Ishikawa (cell line): ENCODE results near the gene CIC.

Experiments
- CEBPB ChIP-seq: IDR thresholded peaks from 2 replicates; pipeline ENCODE4 v1.6.1; 2012
- CREB1 ChIP-seq: IDR thresholded peaks from 2 replicates; pipeline ENCODE4 v1.6.1; 2012; ENCODE audit warnings: low read depth
- EGR1 ChIP-seq: IDR thresholded peaks from 2 replicates; pipeline ENCODE4 v1.6.1; 2012
- EP300 ChIP-seq: IDR thresholded peaks from 2 replicates; pipeline ENCODE4 v1.6.1; 2012; ENCODE audit warnings: borderline replicate concordance
- FOXM1 ChIP-seq: IDR thresholded peaks from 2 replicates; pipeline ENCODE4 v1.6.1; 2012; ENCODE audit warnings: low read depth, borderline replicate concordance
- NFIC ChIP-seq: IDR thresholded peaks from 2 replicates; pipeline ENCODE4 v1.6.1; 2012
- RAD21 ChIP-seq: IDR thresholded peaks from 2 replicates; pipeline ENCODE4 v1.6.1; 2012; ENCODE audit warnings: low read depth
- TAF1 ChIP-seq: IDR thresholded peaks from 2 replicates; pipeline ENCODE4 v1.6.1; 2012; ENCODE audit warnings: low read depth, mild to moderate bottlenecking
- TCF12 ChIP-seq: IDR thresholded peaks from 2 replicates; pipeline ENCODE4 v1.6.1; 2012; ENCODE audit warnings: low read depth
- TEAD4 ChIP-seq: IDR thresholded peaks from 2 replicates; pipeline ENCODE4 v1.6.1; 2012
- USF1 ChIP-seq: IDR thresholded peaks from 2 replicates; pipeline ENCODE4 v1.6.1; 2012
- YY1 ChIP-seq: IDR thresholded peaks from 2 replicates; pipeline ENCODE4 v1.6.1; 2012; ENCODE audit warnings: low read depth
- ZBTB7A ChIP-seq: IDR thresholded peaks from 2 replicates; pipeline ENCODE4 v1.6.1; 2012; ENCODE audit warnings: low read depth
- TF ChIP-seq, protein P1 (sequence below): IDR thresholded peaks from 2 replicates; pipeline ENCODE4 v1.6.1; 2012
- TF ChIP-seq, protein P2 (sequence below): IDR thresholded peaks from 2 replicates; pipeline ENCODE4 v1.6.1; 2012; ENCODE audit warnings: low read depth, mild to moderate bottlenecking

The CIC gene

GRCh38 chr19:42323473-42323851, 54.4 kb downstream of the CIC start:
- no peak for TF ChIP-seq FOXM1
- TF ChIP-seq TCF12, result no peak
- TF ChIP-seq RAD21, result no peak
- TF ChIP-seq TAF1, result no peak
- TF ChIP-seq NFIC, result no peak
- no peak for TF ChIP-seq USF1
- TF ChIP-seq, protein P1, sequence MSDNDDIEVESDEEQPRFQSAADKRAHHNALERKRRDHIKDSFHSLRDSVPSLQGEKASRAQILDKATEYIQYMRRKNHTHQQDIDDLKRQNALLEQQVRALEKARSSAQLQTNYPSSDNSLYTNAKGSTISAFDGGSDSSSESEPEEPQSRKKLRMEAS, result no peak
- no peak for TF ChIP-seq EP300
- no peak for TF ChIP-seq CREB1
- TF ChIP-seq ZBTB7A, result no peak
- no peak for TF ChIP-seq TEAD4
- no peak for TF ChIP-seq CEBPB
- TF ChIP-seq YY1, result no peak

DNA sequence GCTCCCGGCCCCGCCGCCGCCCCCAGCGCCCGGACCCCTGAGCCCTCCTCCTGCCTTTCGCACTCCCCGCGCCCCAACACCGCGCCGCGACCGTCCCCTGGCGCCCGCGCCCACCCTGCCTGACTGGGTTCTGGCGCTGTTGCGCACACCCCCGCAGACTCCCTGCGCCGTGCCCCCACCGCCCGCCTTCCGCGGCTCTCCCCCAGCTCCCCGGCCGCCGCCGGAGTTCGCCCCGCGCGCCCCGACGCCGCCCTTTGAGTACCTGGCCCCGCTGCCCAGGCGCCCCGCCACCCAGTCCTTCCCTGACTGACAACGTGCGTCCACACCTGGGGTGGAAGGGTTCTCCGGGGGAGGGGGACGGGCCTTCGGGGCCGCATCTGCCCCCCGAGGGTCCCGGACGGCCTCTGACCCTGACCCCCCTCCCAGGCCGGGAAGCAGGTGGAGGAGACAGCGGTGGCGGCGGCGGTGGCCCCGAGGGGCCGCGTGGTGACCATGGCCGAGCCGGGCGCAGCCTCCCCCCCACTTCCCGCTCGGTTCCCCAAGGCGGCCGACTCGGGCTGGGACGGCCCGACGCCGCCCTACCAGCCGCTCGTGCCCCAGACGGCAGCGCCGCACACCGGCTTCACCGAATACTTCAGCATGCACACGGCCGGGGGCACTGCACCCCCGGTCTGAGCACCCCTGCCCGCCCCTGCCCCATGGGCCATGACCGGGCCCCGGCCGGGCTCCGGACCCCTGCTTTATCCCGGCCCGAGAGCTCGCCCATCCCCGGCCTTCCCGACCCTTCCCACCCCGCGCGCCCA, 55.0 kb downstream of the CIC start:
- TF ChIP-seq TAF1 (no peak), NFIC (no peak), RAD21 (no peak), EP300 (no peak), EGR1 (no peak), TEAD4 (no peak), TCF12 (no peak), CREB1 (no peak), USF1 (no peak), YY1 (no peak), CEBPB (no peak)
- TF ChIP-seq, protein P2, sequence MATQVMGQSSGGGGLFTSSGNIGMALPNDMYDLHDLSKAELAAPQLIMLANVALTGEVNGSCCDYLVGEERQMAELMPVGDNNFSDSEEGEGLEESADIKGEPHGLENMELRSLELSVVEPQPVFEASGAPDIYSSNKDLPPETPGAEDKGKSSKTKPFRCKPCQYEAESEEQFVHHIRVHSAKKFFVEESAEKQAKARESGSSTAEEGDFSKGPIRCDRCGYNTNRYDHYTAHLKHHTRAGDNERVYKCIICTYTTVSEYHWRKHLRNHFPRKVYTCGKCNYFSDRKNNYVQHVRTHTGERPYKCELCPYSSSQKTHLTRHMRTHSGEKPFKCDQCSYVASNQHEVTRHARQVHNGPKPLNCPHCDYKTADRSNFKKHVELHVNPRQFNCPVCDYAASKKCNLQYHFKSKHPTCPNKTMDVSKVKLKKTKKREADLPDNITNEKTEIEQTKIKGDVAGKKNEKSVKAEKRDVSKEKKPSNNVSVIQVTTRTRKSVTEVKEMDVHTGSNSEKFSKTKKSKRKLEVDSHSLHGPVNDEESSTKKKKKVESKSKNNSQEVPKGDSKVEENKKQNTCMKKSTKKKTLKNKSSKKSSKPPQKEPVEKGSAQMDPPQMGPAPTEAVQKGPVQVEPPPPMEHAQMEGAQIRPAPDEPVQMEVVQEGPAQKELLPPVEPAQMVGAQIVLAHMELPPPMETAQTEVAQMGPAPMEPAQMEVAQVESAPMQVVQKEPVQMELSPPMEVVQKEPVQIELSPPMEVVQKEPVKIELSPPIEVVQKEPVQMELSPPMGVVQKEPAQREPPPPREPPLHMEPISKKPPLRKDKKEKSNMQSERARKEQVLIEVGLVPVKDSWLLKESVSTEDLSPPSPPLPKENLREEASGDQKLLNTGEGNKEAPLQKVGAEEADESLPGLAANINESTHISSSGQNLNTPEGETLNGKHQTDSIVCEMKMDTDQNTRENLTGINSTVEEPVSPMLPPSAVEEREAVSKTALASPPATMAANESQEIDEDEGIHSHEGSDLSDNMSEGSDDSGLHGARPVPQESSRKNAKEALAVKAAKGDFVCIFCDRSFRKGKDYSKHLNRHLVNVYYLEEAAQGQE, result no peak
- TF ChIP-seq, protein P1, result no peak

- TF ChIP-seq YY1 (no peak), ZBTB7A (no peak), EGR1 (no peak), CEBPB (no peak), NFIC (no peak), FOXM1 (no peak), CREB1 (no peak), TCF12 (no peak), TEAD4 (no peak), EP300 (no peak), RAD21 (no peak), TAF1 (no peak), USF1 (no peak)
- TF ChIP-seq, protein P2, result no peak
- TF ChIP-seq, protein P1, result no peak
Measured at GRCh38 chr19:42324655-42325307, 55.7 kb downstream of the CIC start.

DNA sequence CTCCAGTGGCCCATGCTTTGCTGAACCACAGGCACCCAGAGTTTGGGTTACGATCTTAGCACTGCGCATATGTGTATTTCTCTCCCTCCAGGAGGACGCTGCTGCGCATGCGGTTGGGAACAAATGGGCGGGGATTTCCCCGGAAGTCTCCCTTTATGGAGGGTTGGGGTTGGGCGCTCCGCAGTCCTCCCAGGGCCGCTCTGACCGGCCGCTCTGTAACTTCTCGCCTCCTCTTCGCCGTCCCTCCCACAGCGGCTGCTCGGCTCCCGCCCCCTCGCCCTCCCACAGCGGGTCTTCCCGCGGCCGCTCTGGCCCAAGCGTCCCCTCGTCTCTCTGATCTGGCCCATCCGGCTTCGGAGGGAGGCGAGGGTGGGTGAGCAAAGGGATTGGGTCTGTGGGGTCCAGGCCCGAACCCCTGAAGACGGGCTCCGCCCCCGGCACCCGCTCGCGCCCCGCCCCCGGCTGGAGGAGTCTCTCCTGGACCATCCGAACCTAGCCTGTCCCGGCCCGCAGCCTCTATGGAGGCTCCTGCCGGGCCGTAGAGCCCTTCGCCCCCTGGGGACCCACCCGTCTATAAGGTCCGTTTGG, 56.4 kb downstream of the CIC start, which contains the start of gene MEGF8:
TSS of gene MEGF8 (plus strand) at position 328 of the 588 bp plus-strand sequence. CDS start 609 bp downstream, outside the sequence.
- peak; percentile 68; the same call in 1 of the 2 replicates for TF ChIP-seq EGR1
- TF ChIP-seq CEBPB, result no peak
- peak; percentile 78 for TF ChIP-seq TAF1
- peak; percentile 80 for TF ChIP-seq RAD21
- peak; percentile 8; the same call in 1 of the 2 replicates for TF ChIP-seq TEAD4
- peak; percentile 56 for TF ChIP-seq TCF12
